ENCODE measurements around the gene OTUD4.
A peak's percentile ranks its signal among the peaks of the same experiment; 100 is the strongest.
"Not testable (repeated sequence)": the region's sequence is repeated elsewhere in the genome, so short reads cannot be mapped to it uniquely, and the experiment has no call there.

OTUD4 gene

GRCh38 chr4:145170223-145170622, 10.2 kb downstream of the OTUD4 start:
- DNase-seq (ENCODE audit: insufficient read length, low spot score) (no peak), FAIRE-seq (no peak)
- no peak for TF ChIP-seq POLR2A (IDR thresholded peaks at IDR 0.05; ENCODE audit: low read depth, low read length)

GRCh38 chr4:145168581-145169187, 11.7 kb downstream of the OTUD4 start:
- no peak for TF ChIP-seq POLR2A (IDR thresholded peaks at IDR 0.05; ENCODE audit: low read depth, low read length)
- FAIRE-seq (no peak), DNase-seq (ENCODE audit: insufficient read length, low spot score) (no peak)

GRCh38 chr4:145167887-145168286, 12.5 kb downstream of the OTUD4 start:
- DNase-seq (ENCODE audit: insufficient read length, low spot score) (no peak), FAIRE-seq (no peak)
- TF ChIP-seq POLR2A (IDR thresholded peaks at IDR 0.05; ENCODE audit: low read depth, low read length) = no peak

- TF ChIP-seq POLR2A (IDR thresholded peaks at IDR 0.05; ENCODE audit: low read depth, low read length) = no peak
- FAIRE-seq = no peak
- no peak for DNase-seq (ENCODE audit: insufficient read length, low spot score)
Measured at GRCh38 chr4:145161549-145161948, 18.8 kb downstream of the OTUD4 start.

- no peak for TF ChIP-seq POLR2A (IDR thresholded peaks at IDR 0.05; ENCODE audit: low read depth, low read length)
- FAIRE-seq (no peak), DNase-seq (ENCODE audit: insufficient read length, low spot score) (no peak)
Measured at GRCh38 chr4:145156986-145157385, 23.4 kb downstream of the OTUD4 start.

GRCh38 chr4:145155268-145155870, 25.0 kb downstream of the OTUD4 start:
- TF ChIP-seq POLR2A (IDR thresholded peaks at IDR 0.05; ENCODE audit: low read depth, low read length) = no peak
- DNase-seq (ENCODE audit: insufficient read length, low spot score) (no peak), FAIRE-seq (no peak)

GRCh38 chr4:145154573-145154972, 25.8 kb downstream of the OTUD4 start:
- TF ChIP-seq POLR2A (IDR thresholded peaks at IDR 0.05; ENCODE audit: low read depth, low read length) = no peak
- FAIRE-seq (no peak), DNase-seq (ENCODE audit: insufficient read length, low spot score) (no peak)

- TF ChIP-seq POLR2A (IDR thresholded peaks at IDR 0.05; ENCODE audit: low read depth, low read length) = no peak
- DNase-seq (ENCODE audit: insufficient read length, low spot score) (no peak), FAIRE-seq (no peak)
Measured at GRCh38 chr4:145153904-145154298, 26.5 kb downstream of the OTUD4 start.

GRCh38 chr4:145153181-145153903, 27.0 kb downstream of the OTUD4 start:
- FAIRE-seq = no peak
- DNase-seq (ENCODE audit: insufficient read length, low spot score) = no peak
- no peak for TF ChIP-seq POLR2A (IDR thresholded peaks at IDR 0.05; ENCODE audit: low read depth, low read length)

- no peak for DNase-seq (ENCODE audit: insufficient read length, low spot score)
- no peak for FAIRE-seq
- no peak for TF ChIP-seq POLR2A (IDR thresholded peaks at IDR 0.05; ENCODE audit: low read depth, low read length)
Measured at GRCh38 chr4:145148980-145149379, 31.4 kb downstream of the OTUD4 start.

GRCh38 chr4:145136219-145136618, 44.2 kb downstream of the OTUD4 start:
- FAIRE-seq; DNase-seq (ENCODE audit: insufficient read length, low spot score): not testable (repeated sequence)

GRCh38 chr4:145132511-145133098, 47.8 kb downstream of the OTUD4 start:
- DNase-seq (ENCODE audit: insufficient read length, low spot score) = no peak
- no peak for FAIRE-seq
- TF ChIP-seq POLR2A (IDR thresholded peaks at IDR 0.05; ENCODE audit: low read depth, low read length) = no peak

GRCh38 chr4:145131848-145132247, 48.5 kb downstream of the OTUD4 start:
- FAIRE-seq = no peak
- no peak for TF ChIP-seq POLR2A (IDR thresholded peaks at IDR 0.05; ENCODE audit: low read depth, low read length)
- no peak for DNase-seq (ENCODE audit: insufficient read length, low spot score)

GRCh38 chr4:145130788-145131399, 49.5 kb downstream of the OTUD4 start:
- FAIRE-seq (peak; percentile 60), DNase-seq (ENCODE audit: insufficient read length, low spot score) (no peak)

More at GRCh38 chr4:145130788-145131399, 49.5 kb downstream of the OTUD4 start:
- no peak for TF ChIP-seq POLR2A (IDR thresholded peaks at IDR 0.05; ENCODE audit: low read depth, low read length)
